SIG-M5 treated with dmso at 0.1 percent for 504 hours (cell line): ENCODE measurements around the gene P2RY8.
"Not testable (repeated sequence)": the region's sequence is repeated elsewhere in the genome, so short reads cannot be mapped to it uniquely, and the experiment has no call there.

Source experiments
- DNase-seq: peaks from one replicate; lab custom pipeline; 2025; ENCODE audit not compliant: unreplicated experiment; lab: John Stamatoyannopoulos, UW

P2RY8 gene

DNA sequence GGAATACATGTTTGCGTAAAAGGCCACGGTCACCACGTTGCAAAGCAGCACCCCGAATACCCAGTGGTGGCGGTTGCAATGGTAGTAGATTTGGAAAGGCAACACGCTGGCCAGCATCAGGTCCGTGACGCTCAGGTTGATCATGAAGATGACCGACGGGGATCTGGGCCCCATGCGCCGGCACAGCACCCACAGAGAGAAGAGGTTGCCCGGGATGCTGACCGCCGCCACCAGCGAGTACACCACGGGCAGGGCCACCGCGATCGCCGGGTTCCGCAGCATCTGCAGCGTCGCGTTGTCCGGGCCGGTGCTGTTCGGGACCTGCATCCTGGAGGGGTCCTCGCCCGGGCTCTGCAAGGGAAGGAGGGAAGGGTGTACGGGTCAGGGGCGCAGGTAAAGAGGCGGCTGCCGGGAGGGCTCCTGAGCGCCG is 70.7 kb downstream of the P2RY8 start:
- DNase-seq: no peak

DNA sequence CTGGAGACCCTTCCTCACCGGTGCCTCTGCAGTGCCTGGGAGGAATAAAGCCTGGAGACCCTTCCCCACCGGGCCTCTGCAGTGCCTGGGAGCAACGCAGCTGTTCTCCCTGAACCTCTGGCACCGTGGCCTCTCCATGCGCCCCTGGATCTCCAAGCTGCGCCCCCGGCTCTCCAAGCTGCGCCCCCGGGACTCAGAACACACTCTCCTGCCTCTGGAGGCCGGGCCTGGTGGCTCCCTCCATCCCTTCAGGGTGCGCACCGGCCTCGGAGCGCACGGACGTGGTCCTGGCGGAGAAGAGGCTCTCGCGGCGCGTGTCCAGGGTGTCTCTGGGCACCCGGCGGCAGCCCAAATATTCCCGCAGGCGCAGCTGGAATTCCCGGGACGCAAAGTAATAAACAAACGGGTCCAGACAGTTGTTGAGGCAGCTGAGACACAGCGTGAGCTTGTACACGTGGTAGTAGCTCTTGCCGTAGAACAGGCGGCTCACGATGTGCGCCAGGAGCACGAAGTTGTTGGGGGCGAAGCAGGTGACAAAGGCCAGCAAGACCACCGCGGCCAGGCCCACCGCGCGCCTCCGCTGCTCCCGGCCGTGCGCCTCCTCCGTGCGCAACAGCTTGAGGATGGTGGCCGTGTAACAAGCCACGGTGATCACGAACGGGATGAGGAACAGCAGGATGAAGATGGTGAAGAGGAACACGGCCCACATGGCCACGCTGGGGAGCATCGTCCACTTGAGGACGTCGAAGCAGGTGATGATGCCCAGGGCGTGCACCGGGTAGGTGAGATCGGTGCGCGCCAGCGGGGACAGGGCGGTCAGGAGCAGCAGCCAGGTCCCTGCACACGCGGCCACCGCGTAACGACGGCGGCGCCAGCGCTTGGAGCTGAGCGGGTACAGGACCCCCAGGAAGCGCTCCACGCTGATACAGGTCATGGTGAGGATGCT is 71.4 kb downstream of the P2RY8 start:
- DNase-seq: no peak

DNA sequence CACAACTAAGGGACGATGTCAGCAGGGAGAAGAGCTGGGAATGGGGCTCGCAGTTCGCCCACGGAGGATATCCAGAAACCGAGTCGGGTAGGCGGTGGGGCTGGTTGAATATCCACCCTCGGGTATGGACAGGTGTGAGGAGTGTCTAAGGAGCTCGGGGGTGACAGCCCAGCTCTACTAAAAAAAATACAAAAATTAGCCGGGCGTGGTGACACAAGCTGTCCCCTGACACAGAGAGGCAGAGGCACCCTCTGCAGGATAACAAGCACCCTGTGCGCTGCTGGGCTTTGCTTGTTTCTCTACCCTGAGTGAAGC is 72.1 kb downstream of the P2RY8 start:
- no peak for DNase-seq

DNA sequence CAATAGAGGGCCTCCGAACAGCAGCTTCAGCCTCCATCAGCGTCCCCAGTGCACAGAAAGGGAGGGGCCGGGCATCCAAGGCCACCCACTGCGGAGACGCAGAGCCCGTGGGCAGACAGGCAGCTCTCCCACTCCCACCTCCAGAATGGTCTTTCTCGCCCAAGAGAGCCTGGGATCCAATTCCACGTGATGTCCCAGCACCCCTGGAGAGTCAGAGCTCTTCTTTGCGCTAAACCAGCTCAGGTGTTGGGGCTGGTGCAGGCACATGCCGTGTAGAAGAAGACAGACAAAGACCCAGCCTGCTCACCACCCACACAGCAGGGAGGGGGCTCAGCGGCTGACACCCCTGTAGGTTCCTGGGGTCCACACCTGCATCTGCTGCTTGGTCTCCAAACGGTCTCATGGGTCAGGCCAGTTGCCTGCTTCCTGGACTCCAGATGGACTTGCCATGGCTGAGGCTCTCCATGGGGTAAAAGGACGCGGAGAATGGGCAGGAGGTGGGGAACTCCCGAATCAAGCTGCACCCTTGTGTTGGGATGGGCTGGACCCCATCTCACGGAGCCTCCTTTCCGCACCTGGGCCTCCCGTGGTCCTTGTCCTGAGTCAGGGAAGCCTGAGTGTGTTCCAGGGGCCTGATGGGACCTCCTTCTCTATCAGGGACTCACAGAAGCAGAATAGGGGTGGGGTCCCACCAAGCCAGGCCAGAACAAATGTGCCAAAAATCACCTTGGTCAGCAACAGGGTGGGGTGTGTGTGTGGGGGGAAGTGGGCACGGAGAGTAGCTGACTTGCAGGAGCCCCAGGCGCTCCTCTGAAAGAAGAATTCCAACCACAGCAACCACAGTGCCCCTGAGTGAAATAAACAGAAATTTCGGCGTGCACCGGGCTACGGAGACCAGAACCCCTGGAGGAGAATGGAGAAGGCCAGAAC is 72.7 kb downstream of the P2RY8 start:
- no peak for DNase-seq

DNA sequence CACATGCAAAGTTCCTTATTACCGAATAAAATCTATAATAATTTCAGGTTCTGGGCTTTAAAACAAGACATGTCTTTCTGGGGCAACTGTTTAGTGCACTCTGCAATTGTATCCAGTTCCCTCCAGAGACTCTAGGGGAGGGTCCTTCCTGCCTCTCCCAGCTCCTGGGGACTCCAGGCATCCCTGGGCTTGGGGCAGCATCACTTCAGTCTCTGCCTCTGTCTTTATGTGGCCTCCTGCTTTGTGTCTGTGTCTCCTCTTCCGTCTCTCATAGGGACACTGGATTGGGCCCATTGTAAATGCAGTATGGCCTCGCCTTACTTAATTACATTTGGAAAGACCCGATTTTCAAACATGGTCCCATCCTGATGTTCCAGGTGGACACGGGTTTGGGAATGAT is 73.4 kb downstream of the P2RY8 start:
- no peak for DNase-seq

DNA sequence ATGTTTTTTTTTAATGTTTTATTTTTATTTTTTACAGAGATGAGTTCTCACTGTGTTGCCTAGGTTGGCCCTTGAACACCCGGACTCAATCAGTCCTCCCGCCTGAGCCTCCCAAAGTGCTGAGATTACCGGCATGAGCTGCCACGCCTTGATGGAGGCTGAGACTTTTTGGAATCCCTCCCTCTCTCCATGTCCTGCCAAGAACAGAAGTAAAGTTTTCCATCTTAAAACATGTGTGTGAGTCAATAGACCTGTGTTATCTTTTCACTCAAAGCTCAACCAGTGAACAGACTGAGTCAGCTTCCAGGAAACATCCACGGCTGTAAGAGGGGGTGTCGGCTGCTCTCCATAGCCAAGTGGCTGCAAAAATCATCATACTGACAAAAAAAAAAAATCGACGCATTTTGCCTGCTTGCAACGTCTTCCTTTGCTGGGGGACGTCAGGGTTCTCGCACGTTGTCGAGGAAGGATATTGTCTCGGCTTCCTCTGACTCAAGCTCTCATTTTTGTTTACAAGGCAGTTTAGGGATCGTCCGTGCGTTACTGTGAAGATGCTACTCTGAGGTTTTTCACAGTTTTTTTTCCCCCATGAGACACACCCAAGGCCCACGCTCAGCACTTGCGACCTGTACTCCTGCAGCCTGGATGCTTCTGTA is 74.3 kb downstream of the P2RY8 start:
- no peak for DNase-seq

DNA sequence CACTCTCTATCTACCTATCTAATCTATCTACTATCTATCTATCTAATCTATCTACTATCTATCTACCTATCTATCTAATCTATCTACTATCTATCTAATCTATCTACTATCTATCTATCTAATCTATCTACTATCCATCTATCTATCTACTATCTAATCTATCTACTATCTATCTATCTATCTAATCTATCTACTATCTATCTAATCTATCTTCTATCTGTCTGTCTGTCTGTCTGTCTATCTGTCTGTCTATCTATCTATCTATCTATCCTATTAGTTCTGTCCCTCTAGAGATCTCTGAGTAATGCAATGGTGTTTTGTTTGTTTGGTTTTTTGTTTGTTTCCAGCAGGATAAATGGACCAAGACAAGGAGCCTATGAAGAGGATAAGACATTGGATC is 74.9 kb downstream of the P2RY8 start:
- no peak for DNase-seq

DNA sequence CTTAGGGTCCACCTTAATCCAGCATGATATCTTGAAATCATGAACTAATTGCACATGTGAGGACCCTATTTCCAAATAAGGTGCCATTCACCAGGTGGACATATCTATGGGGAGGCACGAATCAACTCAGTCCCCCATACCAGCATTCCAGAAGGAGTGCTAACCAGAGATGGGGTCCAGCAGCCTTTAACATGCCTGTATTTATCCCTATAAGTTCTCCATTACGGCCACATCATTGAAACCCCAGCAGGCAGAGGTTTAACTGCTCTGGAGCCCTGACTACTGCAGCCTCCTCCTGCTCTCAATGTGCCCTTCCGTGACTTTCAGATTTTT is 81.1 kb downstream of the P2RY8 start:
- no peak for DNase-seq

DNA sequence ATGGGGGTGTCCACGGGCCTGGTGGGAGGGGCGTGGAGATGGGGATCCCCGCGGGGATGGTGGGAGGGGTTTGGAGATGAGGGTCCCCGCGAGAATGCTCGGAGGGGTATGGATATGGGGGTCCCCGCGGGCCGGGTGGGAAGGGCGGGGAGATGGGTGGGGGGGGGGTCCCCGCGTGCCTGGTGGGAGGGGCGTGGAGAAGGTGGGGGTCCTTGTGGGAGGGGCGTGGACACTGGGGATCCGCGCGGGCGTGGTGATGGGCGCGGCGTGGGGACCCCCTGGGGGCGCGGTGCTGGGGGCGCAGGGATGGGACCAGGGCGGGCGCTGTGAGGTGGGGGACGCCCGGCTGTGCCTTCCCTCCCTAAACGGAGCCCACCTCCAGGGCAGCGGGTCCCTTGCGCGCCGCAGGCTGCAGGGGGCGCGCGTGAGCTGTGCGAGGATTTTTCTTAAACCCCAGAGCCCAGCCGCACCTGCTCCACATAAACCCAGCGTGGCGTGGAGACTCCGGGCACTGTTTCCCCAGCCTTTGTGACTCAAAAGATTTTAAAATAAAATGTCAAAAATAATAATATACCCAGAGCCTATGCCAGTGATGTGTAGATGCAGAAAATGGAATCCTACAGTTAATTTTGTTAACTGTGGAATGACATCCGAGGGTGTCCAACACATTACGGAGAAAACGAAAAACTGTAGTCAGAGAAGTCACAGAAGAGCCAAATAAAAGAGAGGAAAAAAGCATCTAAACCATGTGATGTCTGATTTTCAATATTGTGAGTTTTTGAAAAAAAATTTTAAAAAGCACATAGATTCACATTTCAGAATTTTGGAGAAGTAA is 82.8 kb downstream of the P2RY8 start:
- DNase-seq: no peak

DNA sequence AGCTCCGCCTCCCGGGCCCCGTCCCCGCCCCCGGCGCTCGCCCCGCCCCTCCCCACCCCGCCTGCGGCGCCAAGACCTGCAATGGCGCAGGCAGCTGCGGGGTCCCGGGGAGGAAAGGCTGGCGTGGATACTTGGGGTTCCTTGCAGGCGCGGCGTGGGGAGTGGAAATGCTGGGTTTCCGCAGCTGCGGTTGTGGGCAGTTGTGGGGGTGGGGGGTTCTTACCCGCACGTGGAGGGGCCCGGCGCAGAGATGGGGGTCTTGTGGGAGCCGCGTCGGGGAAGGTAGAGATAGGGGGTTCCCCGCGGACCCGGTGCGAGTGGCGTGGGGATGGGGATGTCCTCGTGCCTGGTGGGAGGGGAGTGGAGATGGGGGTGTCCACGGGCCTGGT is 83.6 kb downstream of the P2RY8 start:
- DNase-seq: no peak

DNA sequence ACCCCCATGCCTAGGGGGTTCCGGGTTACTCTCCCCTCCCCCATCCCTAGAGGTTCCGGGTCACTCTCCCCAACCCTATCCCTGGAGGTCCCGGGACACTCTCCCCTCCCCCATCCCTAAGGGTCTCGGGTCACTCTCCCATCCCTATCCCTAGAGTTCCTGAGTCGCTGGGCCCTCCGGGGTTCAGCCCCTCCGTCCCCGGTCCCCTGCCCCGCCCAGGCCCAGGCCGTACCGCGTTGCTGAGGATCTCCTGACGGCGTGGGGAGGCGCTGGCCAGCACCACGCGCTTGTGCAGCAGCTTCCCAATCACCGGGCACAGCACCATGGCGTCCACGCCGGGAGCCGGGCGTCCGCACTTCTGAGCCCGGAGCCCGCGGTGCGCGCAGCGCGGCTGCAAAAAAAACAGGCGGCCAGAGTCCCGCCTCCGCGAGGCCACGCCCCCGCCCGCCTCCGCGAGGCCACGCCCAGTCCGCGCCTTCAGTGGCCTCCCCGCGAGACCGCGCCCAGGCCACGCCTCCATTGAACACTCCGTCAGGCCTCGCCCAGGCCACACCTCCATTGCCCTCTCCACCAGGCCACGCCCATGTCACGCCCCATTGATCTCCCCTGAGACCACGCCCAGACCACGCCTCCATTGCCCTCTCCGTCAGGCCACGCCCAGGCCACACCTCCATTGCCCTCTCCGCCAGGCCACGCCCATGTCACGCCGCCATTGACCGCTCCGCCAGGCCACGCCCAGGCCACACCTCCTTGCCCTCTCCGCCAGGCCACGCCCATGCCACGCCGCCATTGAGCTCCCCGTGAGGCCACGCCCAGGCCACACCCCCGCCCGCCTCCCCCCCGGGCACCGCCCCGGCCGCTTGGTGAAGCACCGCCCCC is 84.2 kb downstream of the P2RY8 start, which contains the start of gene ASMTL:
ASMTL (minus strand) TSS at position 394 of the 879 bp plus-strand sequence; CDS start at position 325, 69 bp downstream.
- no peak for DNase-seq

DNA sequence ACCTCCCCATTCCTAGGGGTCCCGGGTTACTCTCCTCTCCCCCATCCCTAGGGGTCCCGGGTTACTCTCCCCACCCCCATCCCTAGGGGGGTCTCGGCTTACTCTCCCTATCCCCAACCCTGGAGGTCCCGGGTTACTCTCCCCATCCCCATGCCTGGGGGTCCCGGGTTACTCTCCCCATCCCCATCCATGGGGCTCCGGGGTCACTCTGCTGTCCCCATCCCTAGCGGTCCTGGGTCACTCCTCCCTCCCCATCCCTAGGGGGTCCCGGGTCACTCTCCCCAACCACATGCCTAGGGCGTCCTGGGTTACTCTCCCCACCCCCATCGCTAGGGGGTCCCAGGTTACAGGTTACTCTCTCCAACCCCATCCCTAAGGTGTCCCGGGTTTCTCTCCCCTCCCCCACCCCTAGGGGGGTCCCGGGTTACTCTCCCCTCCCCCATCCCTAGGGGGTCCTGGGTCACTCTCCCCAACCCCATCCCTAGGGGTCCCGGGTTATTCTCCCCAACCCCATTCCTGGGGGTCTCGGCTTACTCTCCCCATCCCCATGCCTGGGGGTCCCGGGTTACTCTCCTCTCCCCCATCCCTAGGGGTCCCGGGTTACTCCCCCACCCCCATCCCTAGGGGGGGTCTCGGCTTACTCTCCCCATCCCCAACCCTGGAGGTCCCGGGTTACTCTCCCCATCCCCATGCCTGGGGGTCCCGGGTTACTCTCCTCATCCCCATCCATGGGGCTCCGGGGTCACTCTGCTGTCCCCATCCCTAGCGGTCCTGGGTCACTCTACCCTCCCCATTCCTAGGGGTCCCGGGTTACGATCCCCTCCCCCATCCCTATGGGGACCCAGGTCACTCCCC is 85.1 kb downstream of the P2RY8 start:
- DNase-seq: no peak

DNA sequence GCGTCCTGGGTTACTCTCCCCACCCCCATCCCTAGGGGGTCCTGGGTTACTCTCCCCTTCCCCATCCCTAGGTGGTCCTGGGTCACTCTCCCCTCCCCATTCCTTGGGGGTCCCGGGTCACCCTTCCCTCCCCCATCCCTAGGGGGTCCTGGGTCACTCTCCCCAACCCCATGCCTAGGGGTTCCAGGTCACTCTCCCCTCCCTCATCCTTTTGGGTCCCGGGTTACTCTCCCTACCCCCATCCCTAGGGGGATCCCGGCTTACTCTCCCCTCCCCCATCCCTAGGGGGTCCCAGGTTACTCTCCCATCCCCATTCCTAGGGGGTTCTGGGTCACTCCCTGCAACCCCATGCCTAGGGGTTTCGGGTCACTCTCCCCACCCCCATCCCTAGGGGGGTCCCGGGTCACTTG is 85.7 kb downstream of the P2RY8 start:
- DNase-seq: no peak

DNA sequence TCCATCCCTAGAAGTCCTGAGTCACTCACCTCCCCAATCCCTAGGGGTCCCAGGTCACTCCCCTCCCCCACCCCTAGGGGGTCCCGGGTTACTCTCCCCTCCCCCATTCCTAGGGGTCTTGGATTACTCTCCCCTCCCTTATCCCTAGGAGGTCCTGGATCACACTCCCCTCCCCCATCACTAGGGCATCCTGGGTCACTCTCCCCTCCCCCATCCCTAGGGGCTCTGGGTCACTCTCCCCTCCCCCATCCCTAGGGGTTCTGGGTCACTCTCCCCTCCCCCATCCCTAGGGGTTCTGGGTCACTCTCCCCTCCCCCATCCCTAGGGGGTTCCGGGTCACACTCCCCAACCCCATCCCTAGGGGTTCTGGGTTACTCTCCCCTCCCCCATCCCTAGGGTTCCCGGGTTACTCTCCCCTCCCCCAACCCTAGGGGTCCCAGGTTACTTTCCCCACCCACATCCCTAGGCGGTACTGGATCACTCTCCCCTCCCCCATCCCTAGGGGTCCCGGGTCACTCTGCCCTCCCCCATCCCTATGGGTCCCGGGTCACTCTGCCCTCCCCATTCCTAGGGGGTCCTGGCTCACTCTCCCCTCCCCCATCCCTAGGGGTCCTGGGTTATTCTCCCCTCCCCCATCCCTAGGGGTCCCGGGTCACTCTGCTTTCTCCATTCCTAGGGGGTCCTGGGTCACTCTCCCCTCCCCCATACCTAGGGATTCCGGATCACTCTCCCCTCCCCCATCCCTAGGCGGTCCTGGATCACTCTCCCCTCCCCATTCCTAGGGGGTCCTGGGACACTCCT is 86.4 kb downstream of the P2RY8 start:
- DNase-seq: no peak

DNA sequence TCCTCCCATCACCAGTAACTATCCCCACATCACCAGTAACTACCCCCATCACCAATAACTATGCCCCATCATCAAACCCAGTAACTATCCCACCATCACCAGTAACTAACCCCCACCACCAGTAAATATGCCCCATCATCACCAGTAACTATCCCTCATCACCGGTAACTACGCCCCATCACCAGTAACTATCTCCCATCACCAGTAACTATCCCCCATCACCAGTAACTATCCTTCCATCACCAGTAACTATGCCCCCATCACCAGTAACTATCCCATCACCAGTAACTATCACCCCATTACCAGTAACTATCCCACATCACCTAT is 87.2 kb downstream of the P2RY8 start:
- no peak for DNase-seq

DNA sequence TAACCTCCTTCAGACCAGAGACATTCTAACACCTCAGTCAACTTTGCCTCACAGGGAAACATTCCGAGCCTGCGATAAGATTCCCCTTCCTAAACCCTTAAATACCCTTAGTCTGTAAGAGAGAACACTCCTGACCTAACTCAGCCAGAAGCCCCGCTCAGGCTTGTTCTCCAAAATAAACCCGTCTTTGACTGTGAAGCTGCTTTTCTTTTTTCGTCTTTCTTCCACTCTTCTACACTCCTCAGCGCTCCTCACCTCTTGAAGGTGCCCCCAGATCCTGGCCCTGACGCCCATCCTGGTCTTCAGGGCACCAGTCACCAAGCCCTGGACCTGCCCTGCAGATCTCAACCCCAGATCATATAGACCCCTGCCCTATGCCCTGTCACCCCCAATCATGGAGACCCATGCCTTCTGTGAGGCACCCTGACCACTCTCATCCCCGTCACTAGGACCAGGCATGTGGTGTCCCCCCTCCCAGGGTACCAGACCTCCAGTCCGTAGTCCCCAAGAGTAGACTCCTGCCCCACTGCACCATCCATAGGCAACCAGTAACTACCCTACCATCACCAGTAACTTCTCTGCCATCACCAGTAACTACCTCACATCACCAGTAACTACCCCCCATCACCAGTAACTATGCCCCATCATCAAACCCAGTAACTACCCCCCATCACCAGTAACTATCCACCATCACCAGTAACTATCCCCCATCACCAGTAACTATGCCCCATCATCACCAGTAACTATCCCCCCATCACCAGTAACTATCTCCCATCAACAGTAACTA is 87.8 kb downstream of the P2RY8 start:
- no peak for DNase-seq

DNA sequence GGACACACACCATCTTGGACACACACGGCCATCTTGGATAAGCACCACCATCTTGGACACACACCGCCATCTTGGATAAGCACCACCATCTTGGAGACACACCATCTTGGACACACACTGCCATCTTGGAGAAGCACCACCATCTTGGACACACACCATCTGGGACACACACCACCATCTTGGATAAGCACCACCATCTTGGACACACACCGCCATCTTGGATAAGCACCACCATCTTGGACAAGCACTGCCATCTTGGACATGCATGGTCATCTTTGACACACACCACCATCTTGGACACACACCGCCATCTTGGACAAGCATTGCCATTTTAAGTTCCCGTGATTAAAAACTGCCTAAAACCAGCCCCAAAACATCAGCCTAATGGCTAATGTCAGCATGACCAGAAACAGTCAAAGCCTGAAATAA is 88.4 kb downstream of the P2RY8 start:
- not testable (repeated sequence) for DNase-seq
